PC-3 (cell line): ENCODE data around the gene NTN5.

Experiments
- CTCF ChIP-seq: fragments of 300-600 bp; sonication (generic); conservative IDR thresholded peaks from 2 replicates; pipeline ENCODE4 v1.5.1; 2017; ENCODE audit warnings: antibody characterized with exemption, low read depth, mild to moderate bottlenecking, low read length
- EZH2 ChIP-seq: fragments of 300-600 bp; sonication (generic); IDR thresholded peaks from one replicate; pipeline ENCODE4 v1.6.1; 2017; ENCODE audit warnings: antibody characterized with exemption, mild to moderate bottlenecking, low read length; ENCODE audit not compliant: unreplicated experiment
- EZH2phosphoT487 ChIP-seq: fragments of 300-600 bp; sonication (generic); IDR thresholded peaks from 2 replicates; pipeline ENCODE4 v1.6.1; 2018; ENCODE audit warnings: mild to moderate bottlenecking, antibody characterized with exemption, low read length, borderline replicate concordance

- TF ChIP-seq CTCF (no peak), EZH2phosphoT487 (no peak), EZH2 (no peak)
These were observed 28.5 kb downstream of the NTN5 start for GRCh38 chr19:48644355-48644754.
